ENCODE data around the gene PROC. TPM values are rescaled to one million over a fixed set of nuclear protein-coding genes. Genes with fewer than 3 reads are reported as not detected.

The PROC gene
- total RNA-seq, 1 donor from 2014 or later = not detected

- Histone ChIP-seq H3K27me3 (no peaks in the 10 kb centered on the region), H3K4me3 (no peak overlapping the region), H3K36me3 (no peaks in the 10 kb centered on the region), H3K9me3 (no peaks in the 10 kb centered on the region), H3K4me1 (peaks cover 16% of the 10 kb centered on the region), H3K27ac (no peak overlapping the region)
- intact Hi-C loops (cut with DNase I) = no loop called here
- DNase-seq (ENCODE audit: extremely low spot score in 2 of 2) = no peak
- TF ChIP-seq CTCF (IDR thresholded peaks at IDR 0.05) = no peak
- no peak for TF ChIP-seq POLR2A (IDR thresholded peaks at IDR 0.05)
- no peak for TF ChIP-seq POLR2AphosphoS5 (IDR thresholded peaks at IDR 0.05; ENCODE audit: insufficient read depth in 1 of 2, low read depth in 1 of 2)
Observed at GRCh38 chr2:127425540-127426490, 7.6 kb downstream of the PROC start.

GRCh38 chr2:127426501-127427354 lies 8.5 kb downstream of the PROC start:
- Histone ChIP-seq H3K4me3 (no peak overlapping the region), H3K27ac (no peak overlapping the region), H3K9me3 (no peaks in the 10 kb centered on the region), H3K27me3 (no peaks in the 10 kb centered on the region), H3K4me1 (peaks cover 16% of the 10 kb centered on the region), H3K36me3 (no peaks in the 10 kb centered on the region)
- intact Hi-C loops (cut with DNase I) = no loop called here
- no peak for DNase-seq (ENCODE audit: extremely low spot score in 2 of 2)
- TF ChIP-seq POLR2A (IDR thresholded peaks at IDR 0.05) = no peak
- no peak for TF ChIP-seq CTCF (IDR thresholded peaks at IDR 0.05)
- TF ChIP-seq POLR2AphosphoS5 (IDR thresholded peaks at IDR 0.05; ENCODE audit: insufficient read depth in 1 of 2, low read depth in 1 of 2) = no peak

GRCh38 chr2:127427376-127428056 lies 9.3 kb downstream of the PROC start:
- H3K27ac ChIP-seq = no peak overlapping the region
- DNase-seq (ENCODE audit: extremely low spot score in 2 of 2) = no peak
- H3K27me3 ChIP-seq = no peaks in the 10 kb centered on the region
- H3K36me3 ChIP-seq = no peaks in the 10 kb centered on the region
- peaks cover 15% of the 10 kb centered on the region for H3K4me1 ChIP-seq
- TF ChIP-seq POLR2AphosphoS5 (IDR thresholded peaks at IDR 0.05; ENCODE audit: insufficient read depth in 1 of 2, low read depth in 1 of 2) = no peak
- TF ChIP-seq CTCF (IDR thresholded peaks at IDR 0.05) = no peak
- no peak for TF ChIP-seq POLR2A (IDR thresholded peaks at IDR 0.05)
- intact Hi-C loops (cut with DNase I) = no loop called here
- no peaks in the 10 kb centered on the region for H3K9me3 ChIP-seq
- H3K4me3 ChIP-seq = no peak overlapping the region

GRCh38 chr2:127428057-127428814 lies 10.0 kb downstream of the PROC start:
- intact Hi-C loops (cut with DNase I) = no loop called here
- H3K4me1 ChIP-seq = peaks cover 8% of the 10 kb centered on the region
- H3K27me3 ChIP-seq = no peaks in the 10 kb centered on the region
- no peaks in the 10 kb centered on the region for H3K36me3 ChIP-seq
- DNase-seq (ENCODE audit: extremely low spot score in 2 of 2) = no peak
- no peak overlapping the region for H3K4me3 ChIP-seq
- no peaks in the 10 kb centered on the region for H3K9me3 ChIP-seq
- no peak for TF ChIP-seq POLR2AphosphoS5 (IDR thresholded peaks at IDR 0.05; ENCODE audit: insufficient read depth in 1 of 2, low read depth in 1 of 2)
- TF ChIP-seq POLR2A (IDR thresholded peaks at IDR 0.05) = no peak
- TF ChIP-seq CTCF (IDR thresholded peaks at IDR 0.05) = no peak
- no peak overlapping the region for H3K27ac ChIP-seq

All from vagina (tissue), 2 donors.